ENCODE data around the gene AMDHD2.

Gene AMDHD2

GRCh38 chr16:2499454-2499853, 20.7 kb upstream of the AMDHD2 start:
- DNase-seq (ENCODE audit: low read depth): no peak

- no peak for DNase-seq (ENCODE audit: low read depth)
Measured at GRCh38 chr16:2499890-2500429, 20.2 kb upstream of the AMDHD2 start.

DNA sequence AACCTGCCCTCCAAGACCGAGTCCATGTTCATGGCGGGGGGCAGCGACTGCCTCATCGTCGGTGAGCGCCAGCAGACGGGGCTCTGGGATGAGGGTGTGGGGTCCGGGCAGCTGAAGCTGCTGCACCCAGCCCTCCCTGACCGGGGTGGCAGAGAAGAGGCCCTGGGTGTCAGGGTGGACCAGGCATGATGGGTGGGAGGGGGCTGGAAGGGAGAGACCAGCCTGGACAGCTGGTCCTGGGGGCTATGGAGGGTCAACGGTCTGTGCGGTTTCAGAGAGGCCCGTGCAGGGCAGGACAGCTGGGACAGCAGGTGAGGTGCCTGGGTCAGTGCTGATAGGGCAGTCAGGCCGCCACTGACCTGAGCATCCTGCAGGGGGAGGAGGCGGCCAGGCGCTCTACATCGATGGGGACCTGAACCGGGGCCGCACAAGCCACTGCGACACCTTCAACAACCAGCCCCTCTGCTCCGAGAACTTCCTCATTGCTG, 19.7 kb upstream of the AMDHD2 start:
- DNase-seq (ENCODE audit: low read depth): no peak

- DNase-seq (ENCODE audit: low read depth): peak; percentile 67
Measured at GRCh38 chr16:2500918-2501750, 19.0 kb upstream of the AMDHD2 start.

- DNase-seq (ENCODE audit: low read depth): no peak
Measured at GRCh38 chr16:2501946-2502895, 17.9 kb upstream of the AMDHD2 start.

GRCh38 chr16:2505695-2506094, 14.5 kb upstream of the AMDHD2 start:
- no peak for DNase-seq (ENCODE audit: low read depth)

DNA sequence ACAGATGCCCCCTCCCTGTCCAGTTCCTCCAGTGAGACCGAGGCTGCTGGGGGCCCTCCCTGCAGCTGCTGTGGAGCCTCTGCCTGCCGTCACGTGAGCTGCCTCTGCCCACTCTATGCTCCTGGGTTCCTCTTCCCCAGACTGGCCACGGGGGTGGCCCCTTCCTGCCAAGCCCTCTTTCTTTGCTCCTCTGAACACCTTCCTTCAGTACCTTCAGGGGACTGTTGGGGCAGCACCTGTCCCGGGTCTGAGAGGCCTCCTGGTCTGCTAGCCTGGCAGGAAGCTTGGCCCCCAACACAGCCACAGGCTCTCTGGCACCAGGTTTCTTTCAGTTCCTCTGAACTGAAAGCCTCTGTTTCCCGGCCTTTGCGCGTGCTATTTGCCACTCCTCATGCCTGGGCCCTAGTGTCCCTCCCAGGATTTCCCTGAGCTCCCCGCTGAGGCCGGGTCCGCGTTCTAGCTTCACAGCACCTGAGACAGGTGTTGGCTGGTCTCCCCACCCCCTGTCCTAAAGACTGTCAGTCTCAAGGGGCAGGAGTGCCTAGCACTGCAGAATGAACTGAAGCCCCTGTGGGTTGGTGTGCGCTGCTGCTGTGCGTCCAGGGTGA, 13.0 kb upstream of the AMDHD2 start:
- no peak for DNase-seq (ENCODE audit: low read depth)

DNA sequence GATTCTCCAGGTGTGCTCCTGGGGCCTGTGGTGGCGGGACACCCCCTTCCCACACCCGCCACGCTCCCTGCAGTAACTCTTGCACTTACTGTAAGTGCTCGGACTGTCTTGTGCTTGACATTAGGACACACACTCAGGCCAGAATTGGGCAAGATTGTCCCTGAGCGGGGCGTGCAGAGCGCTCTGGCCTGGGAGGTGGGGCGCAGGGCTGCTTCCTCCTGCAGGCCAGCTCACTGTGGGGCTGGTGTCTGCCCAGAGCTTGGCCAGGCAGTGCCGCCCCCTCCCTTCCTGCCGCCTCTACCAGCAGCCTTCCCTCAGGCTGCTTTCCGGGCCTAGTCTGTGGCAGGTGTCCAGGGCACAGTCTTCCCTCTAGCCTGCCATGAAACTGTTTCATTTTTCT, 12.5 kb upstream of the AMDHD2 start:
- DNase-seq (ENCODE audit: low read depth): no peak

DNA sequence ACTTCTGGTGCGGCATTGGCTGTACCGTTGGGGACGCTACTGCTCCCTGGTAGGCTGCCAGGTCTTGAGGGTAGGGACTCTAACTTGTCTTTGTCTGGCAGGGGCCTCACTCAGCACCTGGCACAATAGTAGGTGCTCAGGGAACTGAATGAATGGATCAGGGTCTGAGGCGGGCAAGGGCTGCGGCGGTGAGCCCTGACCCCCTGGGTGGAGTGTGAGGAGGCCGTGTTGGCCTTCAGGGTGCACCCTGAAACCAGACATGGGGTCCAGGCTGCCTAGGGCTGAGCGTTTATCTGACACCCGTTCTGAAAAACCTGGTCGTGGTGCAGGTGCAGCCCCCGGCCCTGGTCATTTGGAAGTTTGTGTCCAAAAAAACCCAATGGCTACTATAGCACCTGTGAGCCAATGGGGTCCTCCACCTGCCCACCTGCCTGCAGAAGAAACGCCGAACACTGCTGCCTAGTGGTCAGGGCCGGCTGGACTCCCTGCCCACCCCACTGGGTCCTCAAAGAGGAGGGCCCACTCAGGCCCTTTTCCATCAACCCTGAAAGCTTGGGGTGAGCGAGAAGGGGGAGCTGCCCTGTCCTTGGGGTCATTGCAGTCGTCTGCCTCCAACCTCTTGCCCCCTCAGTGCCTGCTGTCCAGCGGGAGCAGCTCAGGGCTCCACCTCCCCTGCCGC, 11.3 kb upstream of the AMDHD2 start:
- no peak for DNase-seq (ENCODE audit: low read depth)

- no peak for DNase-seq (ENCODE audit: low read depth)
Measured at GRCh38 chr16:2511128-2511800, 8.9 kb upstream of the AMDHD2 start.

DNA sequence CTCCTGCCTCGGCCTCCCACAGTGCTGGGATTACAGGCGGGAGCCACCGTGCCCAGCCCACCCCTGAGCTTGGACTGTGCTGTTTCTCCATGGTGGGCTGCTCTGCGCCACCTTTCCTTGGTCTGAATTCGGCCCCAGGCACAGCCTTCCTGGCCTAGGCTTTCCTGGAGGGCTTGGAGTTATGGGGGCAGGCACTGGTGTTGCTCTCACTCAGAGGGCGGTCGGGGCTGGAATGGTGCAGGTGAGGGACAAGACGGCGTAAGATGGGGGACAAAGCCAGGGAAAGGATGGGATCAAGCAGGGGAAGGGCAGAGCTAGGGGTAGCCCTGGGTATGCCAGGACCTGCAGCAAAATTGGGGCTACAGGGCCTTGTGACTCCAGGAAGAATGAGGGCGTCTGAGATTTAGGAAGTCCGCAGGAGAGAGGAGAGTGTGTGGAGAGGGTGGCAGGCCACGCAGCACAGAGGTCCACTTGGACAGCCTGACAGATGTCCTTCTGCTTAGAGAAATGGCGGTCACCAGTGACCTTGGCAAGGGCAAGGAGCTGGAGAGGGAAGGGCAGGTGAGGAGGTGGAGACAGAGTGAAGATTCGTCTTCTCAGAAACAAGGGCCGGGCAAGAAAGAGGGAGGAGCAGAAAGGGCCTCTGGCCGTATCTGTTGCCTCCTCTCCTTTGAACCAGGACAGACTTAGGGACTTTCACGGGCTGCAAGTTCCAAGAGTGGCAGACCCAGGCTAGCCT, 8.0 kb upstream of the AMDHD2 start:
- no peak for DNase-seq (ENCODE audit: low read depth)

DNA sequence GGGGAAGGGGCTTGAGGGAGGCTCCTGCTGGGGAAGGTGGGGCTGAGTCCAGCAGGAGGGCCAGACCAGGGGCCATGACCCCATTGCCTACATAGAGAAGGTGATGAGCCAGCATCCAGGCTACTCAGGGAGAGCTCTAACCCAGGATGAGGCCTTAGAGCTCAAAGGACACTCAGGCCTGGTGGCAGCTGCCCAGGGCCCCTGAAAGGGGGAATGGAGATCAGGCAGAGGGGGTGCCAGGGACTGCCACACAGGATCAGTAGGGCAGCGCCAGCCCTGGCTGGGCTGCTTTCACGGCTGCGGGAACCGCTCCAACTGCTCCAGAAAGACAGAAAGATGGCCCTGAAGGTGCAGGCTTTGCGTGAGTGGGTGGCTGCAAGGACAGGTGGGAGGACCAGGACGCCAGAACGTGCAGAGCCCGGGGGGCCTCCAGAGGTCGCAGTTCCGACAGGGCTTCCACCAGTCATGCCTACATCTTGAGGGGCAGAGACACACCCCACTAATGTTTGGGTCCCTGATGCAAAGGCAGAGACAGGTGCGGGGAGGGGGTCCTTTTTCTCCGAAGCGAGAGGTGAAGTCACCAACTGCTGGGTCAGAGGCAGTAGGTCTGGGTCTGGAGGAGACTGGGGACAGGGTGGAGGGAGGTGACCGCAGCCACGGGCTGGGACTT, 7.3 kb upstream of the AMDHD2 start:
- no peak for DNase-seq (ENCODE audit: low read depth)

DNA sequence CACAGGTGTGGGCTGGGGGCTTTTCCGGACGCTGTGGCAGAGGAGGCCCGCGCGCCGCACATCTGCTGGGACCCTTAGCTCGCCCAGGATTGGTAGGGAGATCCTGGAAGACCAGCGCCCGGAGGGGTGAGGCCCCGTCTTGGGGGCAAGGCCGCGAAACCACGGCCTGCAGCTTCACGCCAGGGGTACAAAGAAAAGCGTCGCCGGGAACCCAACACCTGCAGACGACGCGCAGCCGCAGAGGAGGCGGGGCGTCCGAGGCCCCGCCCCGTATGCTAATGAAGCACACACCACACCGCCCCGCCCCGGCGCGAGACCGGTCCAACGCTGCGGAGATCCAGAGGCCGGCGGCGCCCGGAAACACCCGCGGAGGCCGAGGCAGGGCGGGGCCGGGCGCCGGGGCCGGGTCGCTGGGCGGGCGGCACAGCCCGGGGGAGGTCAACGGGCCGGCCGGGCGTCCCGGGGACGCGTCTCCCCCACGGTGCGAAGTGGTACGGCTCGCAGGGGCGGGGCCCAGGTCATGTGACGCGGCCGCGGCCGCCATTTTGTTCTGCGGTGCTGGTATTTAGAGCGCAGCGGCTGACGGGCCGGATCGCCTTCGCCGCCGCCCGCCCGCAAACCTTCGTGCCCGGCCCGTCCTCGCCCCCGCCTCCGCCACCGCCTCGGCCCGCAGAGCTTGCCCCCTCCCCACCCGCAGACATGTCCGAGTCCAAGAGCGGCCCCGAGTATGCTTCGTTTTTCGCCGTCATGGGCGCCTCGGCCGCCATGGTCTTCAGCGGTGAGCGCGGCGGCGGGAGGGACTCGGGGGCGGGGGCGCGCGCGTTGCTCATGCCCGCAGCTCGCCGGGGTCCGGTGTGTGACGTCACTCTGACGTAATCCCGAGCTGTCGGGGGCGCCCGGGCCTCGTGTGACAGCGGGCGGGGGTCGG, 6.5 kb upstream of the AMDHD2 start, which contains the start of gene ATP6V0C:
Gene ATP6V0C, plus strand, starts transcription at position 548 of the 928 bp plus-strand sequence. Its CDS starts 152 bp downstream, at position 700.
- DNase-seq (ENCODE audit: low read depth): peak; percentile 85

DNA sequence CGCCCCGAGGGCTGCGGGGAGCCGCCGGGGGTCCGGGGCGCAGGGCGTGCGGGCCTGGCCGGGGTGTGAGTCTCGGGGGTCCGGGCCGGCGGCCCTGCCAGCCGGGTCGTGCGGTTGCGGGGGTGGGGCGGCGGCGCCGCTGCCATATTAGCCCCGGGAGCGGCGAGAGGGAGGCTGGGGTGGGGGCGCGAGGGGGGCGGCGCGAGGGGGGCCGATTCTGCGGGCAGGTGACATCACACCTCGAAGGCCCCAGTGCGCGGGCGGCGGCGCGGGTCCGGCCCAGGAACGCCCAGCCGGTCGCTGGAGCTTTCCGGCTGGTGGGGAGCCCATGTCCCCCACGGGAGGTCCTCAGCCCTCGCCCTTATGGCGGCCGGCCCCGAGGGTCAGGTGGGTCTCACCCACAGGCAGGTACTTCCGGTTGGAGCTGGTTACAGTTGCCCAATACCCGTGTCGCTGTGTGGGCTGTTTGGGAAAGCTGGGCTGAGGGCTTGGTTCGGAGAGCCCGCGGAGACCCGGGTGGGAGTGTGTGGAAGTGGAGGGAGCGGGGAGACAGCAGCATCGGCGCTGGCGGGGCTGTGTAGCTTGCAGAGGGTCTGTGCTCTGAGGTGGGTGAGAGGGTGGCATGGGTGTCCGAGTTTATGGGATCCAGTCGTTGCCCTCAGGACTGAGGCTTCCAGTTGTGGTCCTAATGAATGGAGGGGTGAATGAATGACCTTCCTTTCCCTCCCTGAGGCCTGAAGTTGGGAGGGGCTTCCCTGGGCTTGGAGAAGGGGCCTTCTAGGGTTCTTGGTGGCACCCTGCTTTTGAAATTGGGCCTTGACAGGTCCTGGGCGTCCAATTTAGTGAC, 5.6 kb upstream of the AMDHD2 start:
- peak; percentile 28 for DNase-seq (ENCODE audit: low read depth)

DNA sequence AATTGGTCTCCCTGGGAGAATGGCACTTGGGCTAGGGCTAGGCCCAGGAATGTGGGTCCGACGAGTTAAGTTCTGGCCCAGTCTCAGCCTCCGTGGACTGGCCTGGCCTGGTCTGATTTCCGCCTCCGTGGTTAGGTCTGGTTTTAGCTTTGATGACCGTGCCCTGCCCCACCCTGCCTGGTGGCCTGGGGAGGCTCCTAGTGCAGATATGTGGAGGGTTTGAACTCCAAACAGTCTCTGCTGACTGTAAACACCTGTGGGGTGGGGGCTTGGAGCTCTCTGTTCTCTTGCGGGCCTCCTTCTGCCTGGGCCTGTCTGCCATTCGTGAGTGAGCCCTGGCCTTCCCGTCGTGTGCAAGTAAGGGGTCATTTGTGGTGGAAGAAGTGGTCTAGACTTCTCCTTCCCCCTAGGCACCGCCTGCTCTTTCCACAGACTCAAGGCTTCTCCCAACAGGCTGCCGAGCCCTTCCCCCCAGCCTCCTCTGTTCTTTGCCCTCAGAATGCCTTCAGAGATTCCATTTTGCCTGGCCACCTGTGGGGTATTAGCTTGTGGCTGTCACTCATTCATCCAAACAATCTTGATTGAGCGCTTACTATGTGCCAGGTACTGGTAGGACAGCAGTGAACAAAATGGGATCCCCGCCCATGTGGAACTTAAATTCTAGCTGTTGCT, 4.9 kb upstream of the AMDHD2 start:
- DNase-seq (ENCODE audit: low read depth): no peak

DNA sequence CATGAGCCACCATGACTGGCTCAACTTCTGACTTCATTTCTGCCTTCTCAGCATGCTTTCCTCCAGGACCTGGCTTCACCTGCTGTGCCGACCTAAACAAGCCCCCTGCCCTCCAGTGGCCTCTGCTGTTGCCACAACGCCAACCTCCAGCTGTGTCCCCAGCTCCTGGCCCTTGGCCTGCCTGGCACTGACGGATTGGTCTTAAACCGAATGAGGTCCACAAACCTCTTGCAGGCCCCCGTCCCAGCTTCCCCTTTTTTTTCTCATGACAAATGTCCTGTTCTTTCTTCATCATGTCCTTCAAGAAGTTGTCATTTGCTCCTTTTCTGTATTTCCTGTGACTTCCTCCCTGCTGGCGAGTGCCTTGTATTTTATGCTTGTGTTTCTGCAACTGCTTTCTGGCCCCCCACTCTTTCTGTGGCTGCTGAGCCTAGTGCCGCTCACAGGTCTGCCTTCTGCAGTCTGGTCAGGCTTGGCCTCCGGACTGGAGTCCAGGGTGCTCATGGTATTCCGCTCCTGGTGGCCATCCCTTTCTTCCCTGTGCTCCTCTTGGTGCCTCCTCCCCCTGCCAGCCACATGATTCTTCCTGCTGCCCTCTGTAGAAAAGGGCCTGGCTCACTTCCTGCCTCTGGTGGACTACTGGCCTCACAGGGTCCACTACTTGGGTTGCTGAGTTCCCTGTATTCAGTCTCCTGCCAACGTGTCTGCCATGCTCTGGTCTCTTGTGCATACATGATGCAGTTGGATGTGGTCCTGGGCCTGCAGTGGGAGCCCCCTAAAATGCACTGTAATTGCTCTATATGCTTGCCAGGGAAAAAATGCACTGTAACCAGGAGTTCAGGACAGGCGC, 3.6 kb upstream of the AMDHD2 start:
- DNase-seq (ENCODE audit: low read depth): no peak

All from stimulated activated CD8-positive, alpha-beta memory T cell treated with anti-CD3 and anti-CD28 coated beads, Interleukin-12 subunit alpha, Interleukin-12 subunit beta, amount 100 ng/mL, for 4 hours (primary cell).